Brain pericyte (primary cell): ENCODE results near the gene ACOT12.

Experiments
- DNase-seq: peaks from one replicate; pipeline ENCODE4 v3.0.0-alpha.2; 2012; ENCODE audit warnings: low read depth, low spot score

ACOT12 gene

GRCh38 chr5:81290146-81290545, 103.8 kb downstream of the ACOT12 start:
- no peak for DNase-seq

GRCh38 chr5:81288021-81288433, 105.9 kb downstream of the ACOT12 start:
- no peak for DNase-seq

GRCh38 chr5:81286059-81286617, 107.8 kb downstream of the ACOT12 start:
- DNase-seq = no peak

GRCh38 chr5:81283976-81284375, 110.0 kb downstream of the ACOT12 start:
- no peak for DNase-seq
